ENCODE data around the gene COL1A1. TPM values are rescaled to one million over a fixed set of nuclear protein-coding genes. Genes with fewer than 3 reads are reported as not detected.

COL1A1 gene
- total RNA-seq, 1 donor from 2014 or later = 12,796 TPM

- Histone ChIP-seq H3K4me2 (ENCODE audit: low read length) (no peak overlapping the region), H3K36me3 (ENCODE audit: insufficient read depth, low read length) (no peaks in the 10 kb centered on the region), H3K4me3 (ENCODE audit: insufficient read depth, low read depth, low read length) (no peak overlapping the region), H4K20me1 (ENCODE audit: insufficient read depth, low read length) (no peaks in the 10 kb centered on the region), H3K27ac (ENCODE audit: low read depth, low read length) (peak overlapping the region; percentile 100), H2AFZ (ENCODE audit: low read depth, low read length) (no peak overlapping the region), H3K27me3 (ENCODE audit: insufficient read depth, low read length) (no peaks in the 10 kb centered on the region), H3K79me2 (ENCODE audit: insufficient read depth, low read length) (peaks cover 44% of the 10 kb centered on the region), H3K9me3 (ENCODE audit: insufficient read depth, low read depth, low read length) (no peaks in the 10 kb centered on the region), H3K9ac (ENCODE audit: low read length) (peak overlapping the region; percentile 96), H3K4me1 (ENCODE audit: insufficient read depth, low read length) (peaks cover 93% of the 10 kb centered on the region)
- FAIRE-seq = no peak
- Mint-ChIP-seq H3K4me1 (ENCODE audit: low read depth, unreplicated experiment) (peaks cover 81% of the 10 kb centered on the region), H3K36me3 (ENCODE audit: low read depth, unreplicated experiment) (no peaks in the 10 kb centered on the region), H3K4me3 (ENCODE audit: unreplicated experiment) (no peak overlapping the region), H3K27ac (ENCODE audit: unreplicated experiment) (peak overlapping the region; percentile 100), H3K9me3 (ENCODE audit: unreplicated experiment) (no peaks in the 10 kb centered on the region), H3K27me3 (ENCODE audit: low read depth, unreplicated experiment) (no peaks in the 10 kb centered on the region)
- TF ChIP-seq CTCF (IDR thresholded peaks at IDR 0.05; ENCODE audit: insufficient read depth, low read depth, low read length) (no peak), EZH2 (IDR thresholded peaks at IDR 0.05; ENCODE audit: insufficient read depth, low read length) (no peak)
- DNase-seq (ENCODE audit: low read depth) = no peak
Observed at GRCh38 chr17:50207792-50208567, 6.5 kb upstream of the COL1A1 start.

- DNase-seq (ENCODE audit: low read depth) (no peak), FAIRE-seq (no peak)
- Mint-ChIP-seq H3K4me3 (ENCODE audit: unreplicated experiment) (no peak overlapping the region), H3K27ac (ENCODE audit: unreplicated experiment) (peak overlapping the region; percentile 100), H3K9me3 (ENCODE audit: unreplicated experiment) (no peaks in the 10 kb centered on the region), H3K36me3 (ENCODE audit: low read depth, unreplicated experiment) (no peaks in the 10 kb centered on the region), H3K4me1 (ENCODE audit: low read depth, unreplicated experiment) (peaks cover 81% of the 10 kb centered on the region), H3K27me3 (ENCODE audit: low read depth, unreplicated experiment) (no peaks in the 10 kb centered on the region)
- H3K79me2 ChIP-seq (ENCODE audit: insufficient read depth, low read length) = peaks cover 49% of the 10 kb centered on the region
- H3K4me3 ChIP-seq (ENCODE audit: insufficient read depth, low read depth, low read length) = no peak overlapping the region
- H3K9me3 ChIP-seq (ENCODE audit: insufficient read depth, low read depth, low read length) = no peaks in the 10 kb centered on the region
- peak overlapping the region; percentile 64 for H3K9ac ChIP-seq (ENCODE audit: low read length)
- peak overlapping the region; percentile 79 for H3K4me2 ChIP-seq (ENCODE audit: low read length)
- TF ChIP-seq EZH2 (IDR thresholded peaks at IDR 0.05; ENCODE audit: insufficient read depth, low read length) (no peak), CTCF (IDR thresholded peaks at IDR 0.05; ENCODE audit: insufficient read depth, low read depth, low read length) (no peak)
- no peak overlapping the region for H2AFZ ChIP-seq (ENCODE audit: low read depth, low read length)
- peaks cover 95% of the 10 kb centered on the region for H3K4me1 ChIP-seq (ENCODE audit: insufficient read depth, low read length)
- H3K36me3 ChIP-seq (ENCODE audit: insufficient read depth, low read length) = no peaks in the 10 kb centered on the region
- peak overlapping the region; percentile 100 for H3K27ac ChIP-seq (ENCODE audit: low read depth, low read length)
- no peaks in the 10 kb centered on the region for H4K20me1 ChIP-seq (ENCODE audit: insufficient read depth, low read length)
- H3K27me3 ChIP-seq (ENCODE audit: insufficient read depth, low read length) = no peaks in the 10 kb centered on the region
Observed at GRCh38 chr17:50207315-50207714, 5.9 kb upstream of the COL1A1 start.
